Transverse colon (tissue), 3 donors: ENCODE measurements around the gene IPO11.

Experiments
- POLR2A ChIP-seq: fragments of 450-650 bp; IDR thresholded peaks from one replicate; pipeline ENCODE4 v1.6.1; 2016; ENCODE audit warnings: antibody characterized with exemption, mild to moderate bottlenecking, moderate library complexity
- TF ChIP-seq, protein P1 (sequence below), 5 experiments: fragments of 200-600 bp in 3 of 5; fragments of 450-650 bp in 2 of 5; sonication (generic) in 3 of 5; IDR thresholded peaks; 1 replicate in 2 of 5; 2 replicates in 3 of 5; pipeline ENCODE4 v1.5.1; 2016 to 2017; ENCODE audit warnings: antibody characterized with exemption in 5 of 5, inconsistent platforms in 3 of 5, mild to moderate bottlenecking in 2 of 5, moderate library complexity in 1 of 5

DNA sequence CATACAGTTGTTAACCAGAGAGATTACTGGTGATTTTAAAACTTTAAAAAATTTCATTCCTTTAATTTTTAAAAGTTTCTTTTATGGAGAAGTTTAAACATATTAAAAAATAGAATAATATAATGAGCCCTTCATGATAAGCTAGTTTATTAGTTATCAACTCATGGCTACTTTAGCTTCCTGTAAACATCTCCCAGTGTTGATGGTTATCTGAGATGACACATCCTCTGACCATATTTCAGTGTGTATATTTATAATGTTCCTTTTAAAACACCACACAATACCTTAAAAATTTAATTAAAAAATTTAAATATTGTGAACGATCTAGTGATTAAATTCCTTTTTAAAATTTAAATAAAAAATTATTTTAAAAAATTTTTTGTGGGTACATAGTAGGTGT, 74.1 kb downstream of the IPO11 start:
- TF ChIP-seq, protein P1, sequence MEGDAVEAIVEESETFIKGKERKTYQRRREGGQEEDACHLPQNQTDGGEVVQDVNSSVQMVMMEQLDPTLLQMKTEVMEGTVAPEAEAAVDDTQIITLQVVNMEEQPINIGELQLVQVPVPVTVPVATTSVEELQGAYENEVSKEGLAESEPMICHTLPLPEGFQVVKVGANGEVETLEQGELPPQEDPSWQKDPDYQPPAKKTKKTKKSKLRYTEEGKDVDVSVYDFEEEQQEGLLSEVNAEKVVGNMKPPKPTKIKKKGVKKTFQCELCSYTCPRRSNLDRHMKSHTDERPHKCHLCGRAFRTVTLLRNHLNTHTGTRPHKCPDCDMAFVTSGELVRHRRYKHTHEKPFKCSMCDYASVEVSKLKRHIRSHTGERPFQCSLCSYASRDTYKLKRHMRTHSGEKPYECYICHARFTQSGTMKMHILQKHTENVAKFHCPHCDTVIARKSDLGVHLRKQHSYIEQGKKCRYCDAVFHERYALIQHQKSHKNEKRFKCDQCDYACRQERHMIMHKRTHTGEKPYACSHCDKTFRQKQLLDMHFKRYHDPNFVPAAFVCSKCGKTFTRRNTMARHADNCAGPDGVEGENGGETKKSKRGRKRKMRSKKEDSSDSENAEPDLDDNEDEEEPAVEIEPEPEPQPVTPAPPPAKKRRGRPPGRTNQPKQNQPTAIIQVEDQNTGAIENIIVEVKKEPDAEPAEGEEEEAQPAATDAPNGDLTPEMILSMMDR (IDR thresholded peaks at IDR 0.05), result no peak
- TF ChIP-seq POLR2A, result no peak
